ENCODE results near the gene ITGAV. TPM values are rescaled to one million over a fixed set of nuclear protein-coding genes. Genes with fewer than 3 reads are reported as not detected.

Gene ITGAV
- total RNA-seq = 139 and 178 TPM in 2 replicates

GRCh38 chr2:186589612-186590349, at the start of gene ITGAV:
Gene ITGAV, plus strand, starts transcription at chr2:186590056. Its CDS starts 283 bp downstream, at chr2:186590339.

Other genes starting within 250 kb of the ITGAV start
- gene ZC3H15, start 103.8 kb upstream of the ITGAV start, total RNA-seq = 40.0 and 68.8 TPM in 2 replicates
- gene FAM171B, start 104.0 kb downstream of the ITGAV start, total RNA-seq = 23.0 and 74.1 TPM in 2 replicates

Measured in dermis lymphatic vessel endothelial cell (primary cell).